ENCODE results near the gene CD9.

CD9 gene

DNA sequence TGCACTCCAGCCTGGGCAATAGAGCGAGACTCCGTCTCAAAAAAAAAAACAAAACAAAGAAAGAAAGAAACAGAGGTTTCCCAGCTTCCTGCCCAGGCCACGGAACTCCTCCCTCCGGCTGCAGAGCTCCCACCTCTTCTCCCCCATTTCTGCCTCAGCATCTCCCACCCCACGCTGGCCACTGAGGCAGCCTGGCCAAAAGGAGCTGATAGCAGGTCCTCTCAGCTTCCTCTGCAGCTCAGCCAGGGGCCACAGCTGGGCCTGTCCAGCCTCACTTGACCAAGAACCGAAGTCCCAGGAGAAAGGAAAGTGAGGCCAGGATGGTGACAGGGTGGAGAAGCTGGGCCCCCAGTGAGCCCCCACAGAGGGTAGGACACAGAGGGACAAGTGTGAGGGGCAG, 33.4 kb upstream of the CD9 start:
- no peak overlapping the region for H3K4me3 ChIP-seq (ENCODE audit: low read length)
- no peaks in the 10 kb centered on the region for H3K4me1 ChIP-seq (ENCODE audit: insufficient read depth, low read length)
- H3K9me3 ChIP-seq (ENCODE audit: insufficient read depth, low read depth, low read length), result no peaks in the 10 kb centered on the region
- H3K36me3 ChIP-seq (ENCODE audit: insufficient read depth, low read depth, low read length), result no peaks in the 10 kb centered on the region
- no peak overlapping the region for H3K27ac ChIP-seq (ENCODE audit: low read length)
- H3K27me3 ChIP-seq (ENCODE audit: insufficient read depth, low read length), result no peaks in the 10 kb centered on the region
- H3K9ac ChIP-seq (ENCODE audit: low read depth, low read length), result no peak overlapping the region

DNA sequence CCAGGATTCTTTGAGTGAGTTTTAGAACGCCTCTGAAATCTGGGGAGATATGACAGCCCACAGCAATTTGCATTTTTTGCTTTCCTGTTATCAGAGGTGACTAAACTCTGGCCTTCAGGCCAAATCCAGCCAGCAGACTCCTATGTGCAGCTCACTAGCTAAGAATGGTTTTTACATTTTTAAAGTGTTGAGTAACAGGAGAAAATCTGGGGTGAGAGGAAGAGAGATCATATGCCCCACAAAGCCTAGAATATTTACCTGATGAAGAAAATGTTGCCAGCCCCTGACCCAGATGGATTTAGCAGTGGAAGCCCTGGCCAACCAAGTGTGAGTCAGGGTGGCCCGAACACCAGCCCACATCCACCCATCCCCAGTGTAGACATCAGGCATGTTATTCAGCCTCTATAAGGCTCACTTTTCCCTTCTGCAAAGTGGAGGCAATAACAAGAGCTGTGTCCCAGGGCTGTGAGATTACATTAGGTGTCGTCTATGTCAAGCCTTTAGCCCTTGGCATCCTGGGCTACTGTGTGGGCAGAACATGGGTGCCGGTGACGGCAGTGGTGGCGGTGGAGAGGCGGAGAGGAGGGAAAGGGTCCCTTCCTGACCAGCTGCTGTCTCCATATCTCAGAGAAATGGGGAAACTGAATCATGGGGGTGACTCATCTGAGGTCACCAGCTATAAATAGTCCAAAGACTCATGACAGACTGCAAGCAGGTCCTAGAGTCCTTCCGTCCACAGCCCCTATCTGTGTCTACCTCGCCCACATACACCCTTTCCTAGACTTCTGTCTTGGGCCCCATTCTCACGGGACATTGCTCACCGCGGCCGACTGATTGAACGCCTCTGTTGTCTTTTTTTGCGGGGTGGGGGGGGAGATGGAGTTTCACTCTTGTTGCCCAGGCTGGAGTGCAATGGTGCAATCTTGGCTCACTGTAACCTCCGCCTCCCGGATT, 32.6 kb upstream of the CD9 start:
- Histone ChIP-seq H3K4me3 (ENCODE audit: low read length) (no peak overlapping the region), H3K9me3 (ENCODE audit: insufficient read depth, low read depth, low read length) (no peaks in the 10 kb centered on the region), H3K4me1 (ENCODE audit: insufficient read depth, low read length) (no peaks in the 10 kb centered on the region), H3K9ac (ENCODE audit: low read depth, low read length) (no peak overlapping the region), H3K36me3 (ENCODE audit: insufficient read depth, low read depth, low read length) (no peaks in the 10 kb centered on the region), H3K27ac (ENCODE audit: low read length) (no peak overlapping the region), H3K27me3 (ENCODE audit: insufficient read depth, low read length) (no peaks in the 10 kb centered on the region)

DNA sequence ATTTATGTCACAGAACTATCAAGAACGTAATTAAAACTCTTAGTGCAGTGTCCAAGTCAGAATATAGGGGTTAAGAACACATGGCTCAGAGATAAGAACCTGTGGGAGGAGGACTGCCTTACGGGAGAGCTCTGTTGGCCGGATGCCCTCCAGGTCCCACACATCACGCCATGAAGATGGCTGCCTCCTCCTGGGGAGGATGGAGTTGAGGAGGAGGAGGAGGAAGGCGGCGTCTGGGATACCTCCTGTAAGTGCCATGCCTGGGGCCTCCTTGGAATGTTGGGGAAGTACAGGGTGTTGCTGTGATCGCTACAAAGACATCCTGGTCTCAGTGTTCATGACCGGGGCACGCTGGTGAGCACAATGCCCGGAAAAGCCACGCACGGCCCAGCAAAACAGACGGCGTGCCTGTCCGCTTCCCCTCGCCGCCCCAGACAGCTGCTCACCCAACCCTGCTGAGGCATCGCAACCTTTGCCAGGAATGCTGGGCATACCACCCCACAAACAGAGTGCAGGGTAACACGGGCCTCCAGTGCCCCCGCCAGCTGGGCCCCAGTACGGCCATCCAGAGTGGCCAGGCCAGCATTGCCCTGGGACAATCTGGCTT, 28.7 kb upstream of the CD9 start:
- Histone ChIP-seq H3K36me3 (ENCODE audit: insufficient read depth, low read depth, low read length) (no peaks in the 10 kb centered on the region), H3K27ac (ENCODE audit: low read length) (no peak overlapping the region), H3K9ac (ENCODE audit: low read depth, low read length) (no peak overlapping the region), H3K4me3 (ENCODE audit: low read length) (no peak overlapping the region), H3K4me1 (ENCODE audit: insufficient read depth, low read length) (no peaks in the 10 kb centered on the region), H3K27me3 (ENCODE audit: insufficient read depth, low read length) (no peaks in the 10 kb centered on the region), H3K9me3 (ENCODE audit: insufficient read depth, low read depth, low read length) (no peaks in the 10 kb centered on the region)

DNA sequence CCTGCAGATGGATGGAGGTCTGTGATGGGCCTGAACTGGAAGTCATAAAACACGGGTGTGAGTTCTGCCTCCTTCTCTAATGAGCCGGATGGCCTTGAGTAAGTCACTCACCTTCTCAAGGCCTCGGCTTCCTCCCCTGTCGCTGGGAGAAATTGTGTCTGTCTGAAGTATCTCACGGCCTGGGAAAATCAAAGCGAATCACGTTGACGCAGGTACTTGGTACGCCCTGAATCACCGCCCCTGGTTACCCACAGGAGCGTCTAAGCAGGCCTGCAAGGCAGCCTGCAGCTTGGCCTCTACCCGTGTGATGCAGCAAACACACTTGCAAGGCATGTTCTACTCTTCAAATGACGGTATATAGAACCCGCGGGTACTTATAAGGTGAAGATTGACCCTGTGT, 28.1 kb upstream of the CD9 start:
- H3K9ac ChIP-seq (ENCODE audit: low read depth, low read length), result no peak overlapping the region
- no peaks in the 10 kb centered on the region for H3K27me3 ChIP-seq (ENCODE audit: insufficient read depth, low read length)
- H3K4me3 ChIP-seq (ENCODE audit: low read length), result no peak overlapping the region
- H3K27ac ChIP-seq (ENCODE audit: low read length), result no peak overlapping the region
- no peaks in the 10 kb centered on the region for H3K4me1 ChIP-seq (ENCODE audit: insufficient read depth, low read length)
- no peaks in the 10 kb centered on the region for H3K36me3 ChIP-seq (ENCODE audit: insufficient read depth, low read depth, low read length)
- H3K9me3 ChIP-seq (ENCODE audit: insufficient read depth, low read depth, low read length), result no peaks in the 10 kb centered on the region

DNA sequence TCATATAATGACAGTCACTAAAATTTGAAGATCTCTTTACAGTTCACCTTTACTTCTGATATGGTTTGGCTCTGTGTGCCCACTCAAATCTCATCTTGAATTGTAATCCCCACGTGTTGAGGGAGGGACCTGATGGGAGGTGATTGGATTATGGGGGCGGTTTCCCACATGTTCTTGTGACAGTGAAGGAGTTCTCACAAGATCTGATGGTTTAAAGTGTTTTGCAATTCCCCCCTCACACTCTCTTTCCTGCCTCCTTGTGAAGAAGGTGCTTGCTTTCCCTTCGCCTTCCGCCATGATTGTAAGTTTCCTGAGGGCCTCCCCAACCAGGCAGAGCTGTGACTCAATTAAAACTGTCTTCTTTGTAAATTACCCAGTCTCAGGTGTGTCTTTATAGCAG, 27.3 kb upstream of the CD9 start:
- Histone ChIP-seq H3K4me1 (ENCODE audit: insufficient read depth, low read length) (no peaks in the 10 kb centered on the region), H3K9ac (ENCODE audit: low read depth, low read length) (no peak overlapping the region), H3K27ac (ENCODE audit: low read length) (no peak overlapping the region), H3K27me3 (ENCODE audit: insufficient read depth, low read length) (no peaks in the 10 kb centered on the region), H3K36me3 (ENCODE audit: insufficient read depth, low read depth, low read length) (no peaks in the 10 kb centered on the region), H3K9me3 (ENCODE audit: insufficient read depth, low read depth, low read length) (no peaks in the 10 kb centered on the region), H3K4me3 (ENCODE audit: low read length) (no peak overlapping the region)

DNA sequence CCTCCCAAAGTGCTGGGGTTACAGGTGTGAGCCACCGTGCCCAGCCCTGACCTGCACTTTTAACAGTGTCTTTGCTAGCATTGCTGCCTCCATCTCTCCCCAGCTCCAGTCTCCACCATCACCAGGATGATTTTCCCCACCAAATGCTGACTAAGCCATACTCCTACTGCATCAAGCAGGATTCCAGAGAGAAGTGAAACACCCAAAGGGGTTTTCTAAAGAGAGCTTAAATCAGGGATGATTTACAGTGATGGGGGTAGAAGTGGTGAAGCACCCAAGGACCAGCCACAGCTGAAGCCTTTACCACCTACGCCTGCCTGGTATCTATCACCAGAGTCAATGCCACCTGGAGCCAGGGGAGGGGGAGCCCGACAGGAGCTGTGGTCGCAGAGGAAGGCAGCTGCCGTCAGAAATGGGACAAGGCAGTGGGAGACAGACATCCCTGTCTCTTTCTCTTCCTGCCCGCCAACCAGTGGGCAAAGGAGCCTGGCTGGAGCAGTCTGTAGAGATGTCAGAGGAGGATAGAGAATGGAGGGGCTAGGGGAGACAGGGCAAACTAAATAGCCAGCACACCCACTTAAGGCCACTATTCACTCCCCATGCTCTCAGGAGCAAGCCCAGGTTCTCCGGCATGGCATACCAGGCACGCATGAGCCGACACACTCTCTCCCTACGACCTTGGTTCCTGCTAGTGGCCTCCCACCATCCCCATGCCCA, 22.4 kb upstream of the CD9 start:
- Histone ChIP-seq H3K36me3 (ENCODE audit: insufficient read depth, low read depth, low read length) (no peaks in the 10 kb centered on the region), H3K9ac (ENCODE audit: low read depth, low read length) (no peak overlapping the region), H3K4me3 (ENCODE audit: low read length) (no peak overlapping the region), H3K9me3 (ENCODE audit: insufficient read depth, low read depth, low read length) (no peaks in the 10 kb centered on the region), H3K27ac (ENCODE audit: low read length) (no peak overlapping the region), H3K4me1 (ENCODE audit: insufficient read depth, low read length) (no peaks in the 10 kb centered on the region; the same call in 1 of the 2 replicates), H3K27me3 (ENCODE audit: insufficient read depth, low read length) (no peaks in the 10 kb centered on the region)

DNA sequence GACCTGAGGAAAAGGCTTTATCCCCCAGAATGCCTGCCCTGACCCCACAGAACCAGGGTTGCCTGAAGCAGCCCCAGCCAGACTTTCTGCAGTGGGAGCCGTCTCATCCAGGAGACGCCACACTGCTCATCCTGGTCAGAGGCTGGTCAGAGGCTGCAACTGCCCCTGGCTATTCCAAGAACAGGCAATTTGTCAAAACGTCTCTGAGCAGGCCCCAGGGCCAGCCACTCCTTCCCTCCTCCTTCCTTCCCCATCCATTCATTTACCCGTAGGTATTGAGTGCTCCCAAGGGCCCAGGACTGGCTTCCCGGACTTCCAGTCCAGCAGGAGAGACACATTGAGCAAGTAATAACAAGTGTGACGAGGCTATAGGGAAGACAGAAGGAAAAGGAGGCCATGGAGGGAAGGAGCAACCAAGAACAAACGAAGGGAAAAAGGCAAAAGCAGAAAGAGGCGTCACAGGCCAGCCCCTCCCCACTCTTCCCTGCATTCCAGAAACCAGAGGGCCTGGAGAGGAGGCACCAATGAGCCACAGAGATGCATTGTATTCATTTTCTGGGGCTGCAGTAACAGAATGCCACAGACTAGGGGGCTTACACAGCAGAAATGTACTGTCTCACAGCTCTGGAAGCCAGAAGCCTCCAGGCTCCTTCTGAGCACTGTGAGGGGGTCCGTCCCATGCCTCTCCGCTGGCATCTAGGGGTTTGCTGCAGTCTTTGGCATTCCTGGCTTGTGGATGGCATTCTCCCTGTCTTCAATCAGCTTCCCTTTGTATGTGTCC, 21.0 kb upstream of the CD9 start:
- no peak overlapping the region for H3K27ac ChIP-seq (ENCODE audit: low read length)
- H3K36me3 ChIP-seq (ENCODE audit: insufficient read depth, low read depth, low read length), result no peaks in the 10 kb centered on the region
- no peak overlapping the region for H3K4me3 ChIP-seq (ENCODE audit: low read length)
- no peaks in the 10 kb centered on the region for H3K27me3 ChIP-seq (ENCODE audit: insufficient read depth, low read length)
- H3K9ac ChIP-seq (ENCODE audit: low read depth, low read length), result no peak overlapping the region
- no peaks in the 10 kb centered on the region for H3K9me3 ChIP-seq (ENCODE audit: insufficient read depth, low read depth, low read length)
- no peaks in the 10 kb centered on the region; the same call in 1 of the 2 replicates for H3K4me1 ChIP-seq (ENCODE audit: insufficient read depth, low read length)

DNA sequence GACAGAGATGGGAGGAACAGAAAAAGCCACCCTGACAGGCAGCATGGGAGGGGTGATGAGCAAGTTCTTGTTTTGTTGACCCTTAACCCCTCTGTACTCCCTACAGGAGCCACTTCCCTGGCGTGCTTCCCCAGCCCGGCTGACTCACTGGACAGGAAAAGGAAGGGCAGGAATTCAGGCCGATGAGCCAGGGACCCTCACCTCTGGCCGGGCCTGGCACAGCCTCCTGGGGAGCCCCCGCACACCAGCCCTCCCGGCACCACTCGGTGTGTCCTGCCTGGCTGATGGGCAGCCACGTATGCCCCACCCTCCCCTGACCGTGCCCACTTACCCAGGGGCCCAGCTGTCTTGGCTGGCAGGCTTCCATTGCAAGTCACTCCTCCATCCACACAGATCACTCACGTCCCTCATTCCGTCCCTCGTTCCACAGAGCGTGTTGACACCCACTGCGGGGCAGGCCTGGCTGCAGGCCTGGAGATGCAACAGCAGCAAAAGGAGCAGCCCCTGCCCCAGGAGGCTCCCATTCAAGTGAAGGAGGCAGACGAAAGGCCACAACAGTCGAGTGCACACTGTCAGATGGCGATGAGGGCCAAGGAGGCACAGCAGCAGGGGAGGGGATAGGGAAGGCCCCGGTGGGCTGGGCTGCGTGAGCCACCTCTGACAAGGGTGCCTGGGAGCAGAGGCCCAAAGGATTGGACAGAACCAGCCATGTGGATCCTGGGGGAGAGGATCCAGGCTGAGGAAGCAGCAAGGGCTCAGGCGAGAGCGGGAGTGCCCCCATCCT, 19.7 kb upstream of the CD9 start:
- Histone ChIP-seq H3K9ac (ENCODE audit: low read depth, low read length) (no peak overlapping the region), H3K4me3 (ENCODE audit: low read length) (no peak overlapping the region), H3K4me1 (ENCODE audit: insufficient read depth, low read length) (no peaks in the 10 kb centered on the region; the same call in 1 of the 2 replicates), H3K27me3 (ENCODE audit: insufficient read depth, low read length) (no peaks in the 10 kb centered on the region), H3K9me3 (ENCODE audit: insufficient read depth, low read depth, low read length) (no peaks in the 10 kb centered on the region), H3K36me3 (ENCODE audit: insufficient read depth, low read depth, low read length) (no peaks in the 10 kb centered on the region), H3K27ac (ENCODE audit: low read length) (no peak overlapping the region)

DNA sequence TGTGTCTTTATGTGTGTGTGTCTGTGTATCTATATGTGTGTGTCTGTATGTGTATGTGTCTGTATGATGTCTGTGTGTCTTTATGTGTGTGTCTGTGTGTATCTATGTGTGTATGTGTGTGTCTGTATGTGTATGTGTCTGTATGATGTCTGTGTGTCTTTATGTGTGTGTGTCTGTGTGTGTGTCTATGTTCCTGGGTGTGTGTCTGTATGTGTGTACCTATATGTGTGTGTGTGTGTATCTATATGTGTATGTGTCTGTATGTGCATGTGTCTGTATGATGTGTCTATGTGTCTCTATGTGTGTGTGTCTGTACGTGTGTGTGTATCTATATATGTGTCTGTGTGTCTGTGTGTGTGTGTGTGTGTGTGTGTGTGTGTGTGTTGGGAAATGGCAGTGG, 19.0 kb upstream of the CD9 start:
- Histone ChIP-seq H3K9me3 (ENCODE audit: insufficient read depth, low read depth, low read length) (no peaks in the 10 kb centered on the region), H3K27ac (ENCODE audit: low read length) (no peak overlapping the region), H3K27me3 (ENCODE audit: insufficient read depth, low read length) (no peaks in the 10 kb centered on the region), H3K36me3 (ENCODE audit: insufficient read depth, low read depth, low read length) (no peaks in the 10 kb centered on the region), H3K4me1 (ENCODE audit: insufficient read depth, low read length) (no peaks in the 10 kb centered on the region; the same call in 1 of the 2 replicates), H3K9ac (ENCODE audit: low read depth, low read length) (no peak overlapping the region), H3K4me3 (ENCODE audit: low read length) (no peak overlapping the region)

DNA sequence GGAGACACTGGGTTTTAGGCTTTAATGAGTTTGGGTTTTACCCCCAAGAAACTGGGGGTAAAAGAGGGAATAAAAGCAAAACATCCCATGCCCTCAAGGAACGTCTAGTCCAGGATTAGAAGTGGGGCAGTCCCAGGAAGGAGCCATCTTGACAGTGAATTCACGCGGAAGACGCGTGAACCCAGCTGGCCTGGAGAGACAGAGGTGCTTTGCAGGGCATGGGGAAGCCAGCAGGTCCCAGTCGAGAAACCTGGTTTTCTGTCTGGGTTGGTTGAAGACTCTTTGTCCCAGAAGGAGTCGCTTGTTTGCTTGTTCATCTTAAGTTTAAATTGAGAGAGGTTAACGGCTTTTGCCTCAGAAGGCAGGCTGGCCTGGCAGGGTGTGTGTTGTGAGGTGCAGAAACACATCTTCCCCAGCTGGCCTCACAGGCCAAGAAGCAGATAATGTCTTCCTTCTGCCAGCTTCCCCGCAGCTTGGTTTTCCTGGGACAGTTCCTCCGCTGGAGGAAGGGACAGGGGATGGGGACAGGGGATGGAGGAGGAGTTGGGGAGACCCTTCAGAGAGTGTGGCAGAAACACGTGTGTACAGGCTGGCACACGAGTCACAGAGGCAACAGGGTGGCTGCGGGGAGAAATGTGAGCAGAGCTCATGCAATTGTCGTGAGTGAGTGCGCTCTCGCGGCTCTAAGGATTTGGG, 18.5 kb upstream of the CD9 start:
- no peak overlapping the region for H3K9ac ChIP-seq (ENCODE audit: low read depth, low read length)
- no peaks in the 10 kb centered on the region for H3K27me3 ChIP-seq (ENCODE audit: insufficient read depth, low read length)
- H3K4me1 ChIP-seq (ENCODE audit: insufficient read depth, low read length), result no peaks in the 10 kb centered on the region; the same call in 1 of the 2 replicates
- no peaks in the 10 kb centered on the region for H3K36me3 ChIP-seq (ENCODE audit: insufficient read depth, low read depth, low read length)
- H3K27ac ChIP-seq (ENCODE audit: low read length), result no peak overlapping the region
- H3K9me3 ChIP-seq (ENCODE audit: insufficient read depth, low read depth, low read length), result no peaks in the 10 kb centered on the region
- no peak overlapping the region for H3K4me3 ChIP-seq (ENCODE audit: low read length)
